ENCODE data around the gene WHRN. TPM values are rescaled to one million over a fixed set of nuclear protein-coding genes. Genes with fewer than 3 reads are reported as not detected.

The WHRN gene
- total and polyA plus RNA-seq, 9 of the 15 experiments (the other 6 are each of a cell fraction or from before 2014, with no cell fraction given), result 0.31 to 14.1 (median 3.0) TPM

DNA sequence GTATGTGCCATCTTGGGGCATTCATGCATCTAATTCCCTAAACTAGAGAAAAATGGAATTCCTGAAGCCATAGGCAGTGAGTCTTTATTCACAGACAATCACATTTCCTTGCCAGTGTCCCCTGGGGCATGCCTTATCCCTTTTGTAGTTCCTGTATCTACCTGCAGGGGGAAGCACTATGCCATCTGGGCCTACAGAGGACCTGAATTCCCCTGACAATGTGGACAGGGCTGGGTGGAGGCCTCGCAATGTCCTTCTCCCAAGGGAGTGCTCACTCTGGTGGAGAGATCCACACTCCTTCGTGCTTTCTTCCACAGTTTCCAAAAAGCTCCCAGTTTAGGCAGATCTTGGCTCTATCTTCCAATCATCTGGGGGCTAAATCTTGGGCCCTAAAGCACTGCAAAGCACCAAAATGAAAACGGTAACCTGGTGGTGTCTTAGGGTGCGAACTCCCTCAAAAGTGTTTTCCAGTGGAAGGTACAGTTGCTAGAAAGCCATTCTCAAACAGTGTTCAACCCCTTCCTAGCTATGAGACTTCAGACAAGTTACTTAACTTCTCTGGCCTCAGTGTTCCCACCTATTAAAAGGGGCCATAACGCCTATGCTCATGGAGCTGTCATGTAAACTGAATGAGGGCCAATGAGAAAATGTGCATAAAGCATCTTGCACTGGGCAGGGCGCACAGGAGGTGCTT is 17.5 kb downstream of the WHRN start (continued):
- TF ChIP-seq, protein P1, sequence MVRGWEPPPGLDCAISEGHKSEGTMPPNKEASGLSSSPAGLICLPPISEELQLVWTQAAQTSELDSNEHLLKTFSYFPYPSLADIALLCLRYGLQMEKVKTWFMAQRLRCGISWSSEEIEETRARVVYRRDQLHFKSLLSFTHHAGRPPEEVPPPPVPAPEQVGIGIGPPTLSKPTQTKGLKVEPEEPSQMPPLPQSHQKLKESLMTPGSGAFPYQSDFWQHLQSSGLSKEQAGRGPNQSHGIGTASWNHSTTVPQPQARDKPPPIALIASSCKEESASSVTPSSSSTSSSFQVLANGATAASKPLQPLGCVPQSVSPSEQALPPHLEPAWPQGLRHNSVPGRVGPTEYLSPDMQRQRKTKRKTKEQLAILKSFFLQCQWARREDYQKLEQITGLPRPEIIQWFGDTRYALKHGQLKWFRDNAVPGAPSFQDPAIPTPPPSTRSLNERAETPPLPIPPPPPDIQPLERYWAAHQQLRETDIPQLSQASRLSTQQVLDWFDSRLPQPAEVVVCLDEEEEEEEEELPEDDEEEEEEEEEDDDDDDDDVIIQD (CRISPR knock-in tag; IDR thresholded peaks at IDR 0.05), result no peak
- TF ChIP-seq, protein P2, sequence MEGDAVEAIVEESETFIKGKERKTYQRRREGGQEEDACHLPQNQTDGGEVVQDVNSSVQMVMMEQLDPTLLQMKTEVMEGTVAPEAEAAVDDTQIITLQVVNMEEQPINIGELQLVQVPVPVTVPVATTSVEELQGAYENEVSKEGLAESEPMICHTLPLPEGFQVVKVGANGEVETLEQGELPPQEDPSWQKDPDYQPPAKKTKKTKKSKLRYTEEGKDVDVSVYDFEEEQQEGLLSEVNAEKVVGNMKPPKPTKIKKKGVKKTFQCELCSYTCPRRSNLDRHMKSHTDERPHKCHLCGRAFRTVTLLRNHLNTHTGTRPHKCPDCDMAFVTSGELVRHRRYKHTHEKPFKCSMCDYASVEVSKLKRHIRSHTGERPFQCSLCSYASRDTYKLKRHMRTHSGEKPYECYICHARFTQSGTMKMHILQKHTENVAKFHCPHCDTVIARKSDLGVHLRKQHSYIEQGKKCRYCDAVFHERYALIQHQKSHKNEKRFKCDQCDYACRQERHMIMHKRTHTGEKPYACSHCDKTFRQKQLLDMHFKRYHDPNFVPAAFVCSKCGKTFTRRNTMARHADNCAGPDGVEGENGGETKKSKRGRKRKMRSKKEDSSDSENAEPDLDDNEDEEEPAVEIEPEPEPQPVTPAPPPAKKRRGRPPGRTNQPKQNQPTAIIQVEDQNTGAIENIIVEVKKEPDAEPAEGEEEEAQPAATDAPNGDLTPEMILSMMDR (IDR thresholded peaks at IDR 0.05 in 2 of 3, conservative IDR thresholded peaks at IDR 0.05 in 1 of 3; ENCODE audit: insufficient read depth in 2 of 3, low read depth in 1 of 3, low read length in 3 of 3), result peak; percentile 80 to 93 (median 82)
- no peak for TF ChIP-seq CHD2 (IDR thresholded peaks at IDR 0.05; ENCODE audit: low read depth, low read length)
- TF ChIP-seq, protein P3, sequence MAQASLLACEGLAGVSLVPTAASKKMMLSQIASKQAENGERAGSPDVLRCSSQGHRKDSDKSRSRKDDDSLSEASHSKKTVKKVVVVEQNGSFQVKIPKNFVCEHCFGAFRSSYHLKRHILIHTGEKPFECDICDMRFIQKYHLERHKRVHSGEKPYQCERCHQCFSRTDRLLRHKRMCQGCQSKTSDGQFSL (CRISPR knock-in tag; IDR thresholded peaks at IDR 0.05), result no peak
- TF ChIP-seq, protein P3 (tag; IDR thresholded peaks at IDR 0.05), result no peak
- TF ChIP-seq ZKSCAN1 (IDR thresholded peaks at IDR 0.05; ENCODE audit: low read depth, low read length), result no peak
- TF ChIP-seq, protein P4, sequence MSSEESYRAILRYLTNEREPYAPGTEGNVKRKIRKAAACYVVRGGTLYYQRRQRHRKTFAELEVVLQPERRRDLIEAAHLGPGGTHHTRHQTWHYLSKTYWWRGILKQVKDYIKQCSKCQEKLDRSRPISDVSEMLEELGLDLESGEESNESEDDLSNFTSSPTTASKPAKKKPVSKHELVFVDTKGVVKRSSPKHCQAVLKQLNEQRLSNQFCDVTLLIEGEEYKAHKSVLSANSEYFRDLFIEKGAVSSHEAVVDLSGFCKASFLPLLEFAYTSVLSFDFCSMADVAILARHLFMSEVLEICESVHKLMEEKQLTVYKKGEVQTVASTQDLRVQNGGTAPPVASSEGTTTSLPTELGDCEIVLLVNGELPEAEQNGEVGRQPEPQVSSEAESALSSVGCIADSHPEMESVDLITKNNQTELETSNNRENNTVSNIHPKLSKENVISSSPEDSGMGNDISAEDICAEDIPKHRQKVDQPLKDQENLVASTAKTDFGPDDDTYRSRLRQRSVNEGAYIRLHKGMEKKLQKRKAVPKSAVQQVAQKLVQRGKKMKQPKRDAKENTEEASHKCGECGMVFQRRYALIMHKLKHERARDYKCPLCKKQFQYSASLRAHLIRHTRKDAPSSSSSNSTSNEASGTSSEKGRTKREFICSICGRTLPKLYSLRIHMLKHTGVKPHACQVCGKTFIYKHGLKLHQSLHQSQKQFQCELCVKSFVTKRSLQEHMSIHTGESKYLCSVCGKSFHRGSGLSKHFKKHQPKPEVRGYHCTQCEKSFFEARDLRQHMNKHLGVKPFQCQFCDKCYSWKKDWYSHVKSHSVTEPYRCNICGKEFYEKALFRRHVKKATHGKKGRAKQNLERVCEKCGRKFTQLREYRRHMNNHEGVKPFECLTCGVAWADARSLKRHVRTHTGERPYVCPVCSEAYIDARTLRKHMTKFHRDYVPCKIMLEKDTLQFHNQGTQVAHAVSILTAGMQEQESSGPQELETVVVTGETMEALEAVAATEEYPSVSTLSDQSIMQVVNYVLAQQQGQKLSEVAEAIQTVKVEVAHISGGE (CRISPR knock-in tag; IDR thresholded peaks at IDR 0.05), result no peak
- TF ChIP-seq ZKSCAN8 (CRISPR knock-in tag; IDR thresholded peaks at IDR 0.05), result no peak
- peak in 1 of 3 experiments; percentile 19 for TF ChIP-seq YY1 (IDR thresholded peaks at IDR 0.05; ENCODE audit: borderline replicate concordance in 1 of 3, control insufficient read depth in 1 of 3, extremely low read depth in 1 of 3, insufficient read depth in 3 of 3, insufficient read length in 1 of 3, insufficient replicate concordance in 2 of 3, low read depth in 1 of 3, low read length in 2 of 3)
- TF ChIP-seq SIN3A (IDR thresholded peaks at IDR 0.05; ENCODE audit: borderline replicate concordance in 2 of 2, control insufficient read depth in 1 of 2, low read depth in 2 of 2, low read length in 2 of 2), result no peak
- TF ChIP-seq TEAD2 (tag; IDR thresholded peaks at IDR 0.05), result no peak
- TF ChIP-seq SMC3 (conservative IDR thresholded peaks at IDR 0.05; ENCODE audit: insufficient read depth, low read depth, low read length), result peak; percentile 64
- TF ChIP-seq NCOR1 (IDR thresholded peaks at IDR 0.05), result no peak
- TF ChIP-seq JUND (IDR thresholded peaks at IDR 0.05; ENCODE audit: borderline replicate concordance, low read depth, low read length), result peak; percentile 14; the same call in 1 of the 2 replicates
- no peak; the same call in 2 of the 3 replicates for TF ChIP-seq JUND (tag; IDR thresholded peaks at IDR 0.05; ENCODE audit: borderline replicate concordance, low read depth, low read length)
- TF ChIP-seq ZNF165 (CRISPR knock-in tag; IDR thresholded peaks at IDR 0.05; ENCODE audit: borderline replicate concordance), result no peak
- TF ChIP-seq ZNF140 (CRISPR knock-in tag; IDR thresholded peaks at IDR 0.05), result no peak
- TF ChIP-seq ARNT (IDR thresholded peaks at IDR 0.05), result no peak

All from K562 (cell line).